Neural progenitor cell (in vitro differentiated cells): ENCODE data around the gene OTUD7B. TPM values are rescaled to one million over a fixed set of nuclear protein-coding genes. Genes with fewer than 3 reads are reported as not detected.

Experiments used
- DNase-seq: peaks from one replicate; pipeline ENCODE4 v3.0.0-alpha.2; 2016; ENCODE audit warnings: low spot score
- H2AFZ ChIP-seq: fragments of 200-600 bp; sonication (generic); replicated peaks from 2 replicates; pipeline ENCODE4 v1.6.1; 2016; ENCODE audit warnings: antibody characterized with exemption
- H3F3A ChIP-seq: fragments of 200-600 bp; sonication (generic); 2 replicates; pipeline ENCODE4 v1.6.1; 2016; ENCODE audit warnings: antibody characterized with exemption, low read depth
- H3K27ac ChIP-seq: fragments of 200-600 bp; sonication (generic); 2 replicates; pipeline ENCODE4 v1.5.1; 2016; ENCODE audit warnings: mild to moderate bottlenecking
- H3K27me3 ChIP-seq: fragments of 200-600 bp; sonication (generic); 2 replicates; pipeline ENCODE4 v1.6.1; 2016; ENCODE audit warnings: mild to moderate bottlenecking, moderate library complexity
- H3K36me3 ChIP-seq: fragments of 200-600 bp; sonication (generic); 2 replicates; pipeline ENCODE4 v1.5.1; 2016
- H3K4me1 ChIP-seq: fragments of 200-600 bp; sonication (generic); 2 replicates; pipeline ENCODE4 v1.6.1; 2016; ENCODE audit warnings: mixed run types
- H3K4me2 ChIP-seq: fragments of 200-600 bp; sonication (generic); 2 replicates; pipeline ENCODE4 v1.6.1; 2016
- H3K4me3 ChIP-seq: fragments of 200-600 bp; sonication (generic); 2 replicates; pipeline ENCODE4 v1.5.1; 2016
- H3K79me2 ChIP-seq: fragments of 200-600 bp; sonication (generic); 2 replicates; pipeline ENCODE4 v1.6.1; 2016; ENCODE audit warnings: low read depth
- H3K9ac ChIP-seq: fragments of 200-600 bp; sonication (generic); 2 replicates; pipeline ENCODE4 v1.6.1; 2016
- H3K9me3 ChIP-seq: fragments of 200-600 bp; sonication (generic); 2 replicates; pipeline ENCODE4 v1.5.1; 2016; ENCODE audit warnings: low read depth
- H4K20me1 ChIP-seq: fragments of 200-600 bp; sonication (generic); 2 replicates; pipeline ENCODE4 v1.6.1; 2016; ENCODE audit warnings: low read depth
- H3K27ac Mint-ChIP-seq: 3 replicates; pipeline ENCODE4 v1.8.0; 2021; ENCODE audit warnings: mixed read lengths
- H3K27me3 Mint-ChIP-seq: 2 replicates; pipeline ENCODE4 v1.8.0; 2022; ENCODE audit warnings: low read depth, mild to moderate bottlenecking, inconsistent platforms, moderate library complexity, mixed read lengths; ENCODE audit not compliant: insufficient read depth
- H3K36me3 Mint-ChIP-seq: 3 replicates; pipeline ENCODE4 v1.8.0; 2021; ENCODE audit warnings: mixed read lengths
- H3K4me1 Mint-ChIP-seq: 3 replicates; pipeline ENCODE4 v1.8.0; 2021; ENCODE audit warnings: mixed read lengths
- H3K4me3 Mint-ChIP-seq: 3 replicates; pipeline ENCODE4 v1.8.0; 2021; ENCODE audit warnings: mild to moderate bottlenecking, moderate library complexity, mixed read lengths
- H3K9me3 Mint-ChIP-seq: 3 replicates; pipeline ENCODE4 v1.8.0; 2020; ENCODE audit warnings: mixed read lengths
- EZH2 ChIP-seq: fragments of 200-600 bp; sonication (generic); IDR thresholded peaks from 2 replicates; pipeline ENCODE4 v1.6.1; 2017; ENCODE audit warnings: antibody characterized with exemption, mild to moderate bottlenecking, moderate library complexity
- EZH2phosphoT487 ChIP-seq: fragments of 200-600 bp; sonication (generic); IDR thresholded peaks from 2 replicates; pipeline ENCODE4 v1.6.1; 2017; ENCODE audit warnings: antibody characterized with exemption
- total RNA-seq: library from RNA; depleted of rRNA; stranded (reverse); fragments of >200 nt; gene quantifications from 2 replicates; pipeline ENCODE4 v1.2.3, GENCODE V29; 2015; ENCODE audit warnings: low replicate concordance
- TF ChIP-seq, protein P1 (sequence below): fragments of 200-600 bp; sonication (generic); IDR thresholded peaks from 2 replicates; pipeline ENCODE4 v1.5.1; 2017; ENCODE audit warnings: antibody characterized with exemption, mild to moderate bottlenecking

The OTUD7B gene
- total RNA-seq, 1 donor from 2014 or later = 10.7 TPM

GRCh38 chr1:149966405-149966804, 44.1 kb downstream of the OTUD7B start:
- Histone ChIP-seq H3K4me1 (no peaks in the 10 kb centered on the region), H3K79me2 (no peaks in the 10 kb centered on the region), H3K27ac (no peak overlapping the region), H3K27me3 (no peaks in the 10 kb centered on the region), H3K4me2 (no peak overlapping the region), H4K20me1 (no peaks in the 10 kb centered on the region), H3K36me3 (peaks cover 4% of the 10 kb centered on the region), H3F3A (peaks cover 13% of the 10 kb centered on the region), H3K9me3 (no peaks in the 10 kb centered on the region), H3K4me3 (no peak overlapping the region), H2AFZ (no peak overlapping the region), H3K9ac (no peak overlapping the region)
- no peak overlapping the region for H3K4me3 Mint-ChIP-seq
- peaks cover 25% of the 10 kb centered on the region for H3K36me3 Mint-ChIP-seq
- no peaks in the 10 kb centered on the region for H3K27me3 Mint-ChIP-seq
- H3K9me3 Mint-ChIP-seq = no peaks in the 10 kb centered on the region
- no peaks in the 10 kb centered on the region for H3K4me1 Mint-ChIP-seq
- no peak for DNase-seq
- H3K27ac Mint-ChIP-seq = no peak overlapping the region
- TF ChIP-seq, protein P1, sequence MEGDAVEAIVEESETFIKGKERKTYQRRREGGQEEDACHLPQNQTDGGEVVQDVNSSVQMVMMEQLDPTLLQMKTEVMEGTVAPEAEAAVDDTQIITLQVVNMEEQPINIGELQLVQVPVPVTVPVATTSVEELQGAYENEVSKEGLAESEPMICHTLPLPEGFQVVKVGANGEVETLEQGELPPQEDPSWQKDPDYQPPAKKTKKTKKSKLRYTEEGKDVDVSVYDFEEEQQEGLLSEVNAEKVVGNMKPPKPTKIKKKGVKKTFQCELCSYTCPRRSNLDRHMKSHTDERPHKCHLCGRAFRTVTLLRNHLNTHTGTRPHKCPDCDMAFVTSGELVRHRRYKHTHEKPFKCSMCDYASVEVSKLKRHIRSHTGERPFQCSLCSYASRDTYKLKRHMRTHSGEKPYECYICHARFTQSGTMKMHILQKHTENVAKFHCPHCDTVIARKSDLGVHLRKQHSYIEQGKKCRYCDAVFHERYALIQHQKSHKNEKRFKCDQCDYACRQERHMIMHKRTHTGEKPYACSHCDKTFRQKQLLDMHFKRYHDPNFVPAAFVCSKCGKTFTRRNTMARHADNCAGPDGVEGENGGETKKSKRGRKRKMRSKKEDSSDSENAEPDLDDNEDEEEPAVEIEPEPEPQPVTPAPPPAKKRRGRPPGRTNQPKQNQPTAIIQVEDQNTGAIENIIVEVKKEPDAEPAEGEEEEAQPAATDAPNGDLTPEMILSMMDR = no peak
- TF ChIP-seq EZH2 (no peak), EZH2phosphoT487 (no peak)

GRCh38 chr1:149965440-149965839, 45.1 kb downstream of the OTUD7B start:
- Histone ChIP-seq H3F3A (peaks cover 13% of the 10 kb centered on the region), H3K36me3 (peaks cover 4% of the 10 kb centered on the region), H3K4me3 (no peak overlapping the region), H3K9me3 (no peaks in the 10 kb centered on the region), H2AFZ (no peak overlapping the region), H3K27me3 (no peaks in the 10 kb centered on the region), H3K9ac (no peak overlapping the region), H4K20me1 (no peaks in the 10 kb centered on the region), H3K4me2 (no peak overlapping the region), H3K79me2 (no peaks in the 10 kb centered on the region), H3K4me1 (no peaks in the 10 kb centered on the region), H3K27ac (no peak overlapping the region)
- no peak for TF ChIP-seq EZH2
- TF ChIP-seq EZH2phosphoT487 = no peak
- TF ChIP-seq, protein P1 = no peak
- Mint-ChIP-seq H3K4me3 (no peak overlapping the region), H3K27ac (no peak overlapping the region), H3K4me1 (no peaks in the 10 kb centered on the region), H3K9me3 (no peaks in the 10 kb centered on the region), H3K36me3 (peaks cover 27% of the 10 kb centered on the region), H3K27me3 (no peaks in the 10 kb centered on the region)
- DNase-seq = no peak

DNA sequence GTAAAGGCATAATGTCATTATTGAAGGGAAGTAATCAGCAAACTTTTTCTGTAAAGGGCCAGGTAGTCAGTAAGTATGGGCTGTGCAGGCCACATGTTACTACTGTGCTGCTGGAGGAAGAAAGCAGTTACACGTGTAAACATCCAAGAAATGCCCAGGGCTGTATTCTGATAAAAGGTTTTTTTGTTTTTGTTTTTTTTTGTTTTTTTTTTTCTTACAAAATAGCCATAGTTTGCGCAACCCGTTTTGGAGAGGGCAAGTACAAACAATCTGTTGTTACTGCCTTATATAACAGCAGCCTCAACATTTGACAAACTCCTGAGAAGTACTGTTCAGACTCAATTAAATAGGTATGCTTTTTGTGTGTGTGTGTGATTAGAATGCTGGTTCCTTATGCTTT, 47.2 kb downstream of the OTUD7B start:
- no peak overlapping the region for H3K4me3 Mint-ChIP-seq
- Histone ChIP-seq H3K27ac (no peak overlapping the region), H2AFZ (no peak overlapping the region), H3K4me1 (no peaks in the 10 kb centered on the region), H3K9ac (no peak overlapping the region), H3K27me3 (no peaks in the 10 kb centered on the region), H3K36me3 (peaks cover 10% of the 10 kb centered on the region), H3K4me2 (no peak overlapping the region), H4K20me1 (no peaks in the 10 kb centered on the region), H3K4me3 (no peak overlapping the region), H3K9me3 (no peaks in the 10 kb centered on the region), H3K79me2 (no peaks in the 10 kb centered on the region), H3F3A (peaks cover 13% of the 10 kb centered on the region)
- H3K36me3 Mint-ChIP-seq = peaks cover 37% of the 10 kb centered on the region
- H3K27ac Mint-ChIP-seq = no peak overlapping the region
- no peak for DNase-seq
- H3K4me1 Mint-ChIP-seq = no peaks in the 10 kb centered on the region
- H3K9me3 Mint-ChIP-seq = peaks cover 6% of the 10 kb centered on the region
- no peaks in the 10 kb centered on the region for H3K27me3 Mint-ChIP-seq
- no peak for TF ChIP-seq EZH2
- no peak for TF ChIP-seq EZH2phosphoT487
- TF ChIP-seq, protein P1 = no peak
